Thymus (tissue), 11 donors: Measurements from ENCODE around the gene PPIH. TPM values are rescaled to one million over a fixed set of nuclear protein-coding genes. Genes with fewer than 3 reads are reported as not detected.
"Not testable (repeated sequence)": the region's sequence is repeated elsewhere in the genome, so short reads cannot be mapped to it uniquely, and the experiment has no call there.

Source experiments
- DNase-seq, 9 donors: peaks; one replicate each; pipeline ENCODE4 v3.0.0-alpha.2; 2013; ENCODE audit warnings: low spot score in 9 of 9, low read depth in 6 of 9, missing footprints in 1 of 9
- H3K27ac ChIP-seq, 2 donors: one replicate each; pipeline ENCODE4 v1.5.1; 2013; ENCODE audit warnings: control low read depth in 1 of 2, low read depth in 1 of 2, low read length in 1 of 2, mild to moderate bottlenecking in 1 of 2, moderate library complexity in 1 of 2
- H3K27me3 ChIP-seq, 2 donors: one replicate each; pipeline ENCODE4 v1.5.1; 2013; ENCODE audit warnings: low read length in 1 of 2; ENCODE audit not compliant: control insufficient read depth in 2 of 2, insufficient read depth in 1 of 2
- H3K36me3 ChIP-seq, 2 donors: one replicate each; pipeline ENCODE4 v1.5.1; 2013; ENCODE audit warnings: low read length in 1 of 2, mild to moderate bottlenecking in 1 of 2, moderate library complexity in 1 of 2; ENCODE audit not compliant: control insufficient read depth in 2 of 2, insufficient read depth in 2 of 2
- H3K4me1 ChIP-seq, 2 donors: one replicate each; pipeline ENCODE4 v1.5.1; 2013; ENCODE audit warnings: low read length in 2 of 2; ENCODE audit not compliant: control insufficient read depth in 2 of 2, insufficient read depth in 2 of 2
- H3K4me3 ChIP-seq, 2 donors: one replicate each; pipeline ENCODE4 v1.5.1; 2013; ENCODE audit warnings: low read length in 2 of 2, control low read depth in 1 of 2, mild to moderate bottlenecking in 1 of 2
- H3K9me3 ChIP-seq, 2 donors: one replicate each; pipeline ENCODE4 v1.5.1; 2013; ENCODE audit warnings: low read length in 1 of 2, mild to moderate bottlenecking in 1 of 2; ENCODE audit not compliant: control insufficient read depth in 2 of 2, insufficient read depth in 1 of 2
- WGBS: extraction: QIAGEN DNeasy Blood & Tissue Kit; methylation state at CpG from one replicate; pipeline ENCODE4 v1.1.7; 2013; 5-methylcytosine and 5-hydroxymethylcytosine counted together
- polyA plus RNA-seq: library from polyadenylated mRNA; stranded (reverse); fragments of 200-250 nt; gene quantifications from one replicate; pipeline ENCODE4 v1.2.3, GENCODE V29; 2013
- total RNA-seq: library from RNA; stranded (reverse); fragments of 120-200 nt; gene quantifications from one replicate; pipeline ENCODE4 v1.2.4, GENCODE V29; 2013
- donor health status: healthy.

Gene PPIH
- total and polyA plus RNA-seq, 2 donors, result 49.7 to 95.2 TPM

DNA sequence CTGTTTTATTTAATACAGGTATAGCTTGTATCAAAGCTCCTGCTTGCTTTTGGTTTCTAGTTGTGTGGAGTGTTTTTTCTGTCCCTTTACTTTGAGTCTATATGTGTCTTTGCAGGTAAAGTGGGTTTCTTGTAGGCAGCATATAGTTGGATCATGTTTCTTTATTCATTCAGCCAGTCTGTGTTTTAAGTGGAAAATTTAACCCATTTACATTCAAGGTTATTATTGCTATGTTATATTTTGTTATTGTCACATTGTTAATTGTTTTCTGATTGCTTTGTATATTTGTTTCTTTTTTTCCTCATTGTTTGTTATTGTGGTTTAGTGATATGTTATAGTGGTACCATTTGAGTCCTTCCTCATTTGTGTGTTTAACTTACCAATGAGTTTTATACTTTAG lies 55.1 kb downstream of the PPIH start:
- H3K4me1 ChIP-seq, result no peaks in the 10 kb centered on the region
- no peak overlapping the region for H3K4me3 ChIP-seq
- peaks cover 3 to 4% of the 10 kb centered on the region in 2 donors for H3K9me3 ChIP-seq
- H3K27me3 ChIP-seq, result no peaks in the 10 kb centered on the region
- peaks cover 16 to 27% of the 10 kb centered on the region in 2 donors for H3K36me3 ChIP-seq
- DNase-seq, result no peak
- H3K27ac ChIP-seq, result no peak overlapping the region

DNA sequence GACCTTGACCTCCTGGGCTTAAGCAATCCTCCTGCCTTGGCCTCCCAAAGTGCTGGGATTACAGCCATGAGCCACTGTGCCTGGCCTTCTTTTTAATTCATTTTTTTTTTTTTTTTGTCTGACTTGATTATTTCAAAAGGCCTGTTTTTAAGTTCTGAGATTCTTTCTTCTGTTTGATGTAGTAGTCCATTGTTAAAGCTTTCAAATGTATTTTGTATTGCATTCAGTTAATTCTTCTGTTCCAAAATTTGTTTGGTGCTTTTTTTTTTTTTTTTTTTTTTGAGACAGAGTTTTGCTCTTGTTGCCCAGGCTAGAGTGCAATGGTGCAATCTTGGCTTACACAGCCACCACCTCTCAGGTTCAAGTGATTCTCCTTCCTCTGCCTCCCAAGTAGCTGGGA lies 56.2 kb downstream of the PPIH start:
- not testable (repeated sequence) for H3K27me3 ChIP-seq, DNase-seq, H3K4me1 ChIP-seq, H3K27ac ChIP-seq, H3K4me3 ChIP-seq, H3K9me3 ChIP-seq
- H3K36me3 ChIP-seq, result peaks cover 15 to 23% of the 10 kb centered on the region in 2 donors

DNA sequence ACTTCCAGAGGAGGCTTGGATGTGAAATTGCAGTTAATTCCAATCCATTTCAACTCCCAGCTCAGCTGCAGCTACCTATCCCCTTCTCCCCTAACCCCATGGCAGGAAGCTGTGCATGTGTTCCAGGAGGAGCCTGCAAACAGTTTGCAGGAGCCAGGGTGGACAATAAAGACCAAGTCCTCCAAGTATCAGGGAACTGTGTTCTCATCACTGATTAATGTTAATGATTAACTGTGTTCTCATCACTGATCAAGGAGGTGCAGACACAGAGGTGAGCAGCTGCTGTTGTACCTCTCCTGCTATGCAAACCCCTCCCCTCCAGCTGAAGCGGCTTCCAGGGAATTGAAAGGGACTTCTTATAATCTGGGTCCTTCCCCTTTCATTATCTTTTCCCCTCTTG lies 62.6 kb downstream of the PPIH start:
- Histone ChIP-seq H3K9me3 (no peaks in the 10 kb centered on the region), H3K4me1 (no peaks in the 10 kb centered on the region), H3K27me3 (no peaks in the 10 kb centered on the region), H3K36me3 (peaks cover 4% of the 10 kb centered on the region in 2 donors), H3K4me3 (no peak overlapping the region), H3K27ac (no peak overlapping the region)
- no peak for DNase-seq
- 95% methylated on average over 1 of the region's 1 CpG for WGBS

DNA sequence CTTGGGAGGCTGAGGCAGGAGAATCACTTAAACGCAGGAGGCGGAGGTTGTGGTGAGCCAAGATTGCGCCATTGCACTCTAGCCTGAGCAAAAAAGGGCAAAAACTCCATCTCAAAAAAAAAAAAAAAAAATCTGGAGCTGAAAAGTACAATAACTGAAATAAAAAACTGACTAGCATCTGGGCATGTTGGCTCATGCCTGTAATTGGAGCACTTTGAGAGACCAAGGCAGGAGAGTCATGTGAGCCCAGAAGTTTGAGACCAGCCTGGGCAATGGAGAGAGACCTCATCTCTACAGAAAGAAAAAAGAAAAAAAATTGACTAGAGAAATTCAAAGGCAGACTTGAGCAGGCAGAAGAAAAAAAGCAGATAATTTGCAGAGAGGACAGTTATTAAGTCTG lies 63.7 kb downstream of the PPIH start:
- WGBS, result 98% methylated on average over 3 of the region's 3 CpGs
- H3K36me3 ChIP-seq, result peaks cover 0 to 3% of the 10 kb centered on the region in 2 donors
- DNase-seq, result no peak
- no peak overlapping the region for H3K4me3 ChIP-seq
- H3K9me3 ChIP-seq, result no peaks in the 10 kb centered on the region
- no peaks in the 10 kb centered on the region for H3K4me1 ChIP-seq
- no peaks in the 10 kb centered on the region for H3K27me3 ChIP-seq
- no peak overlapping the region for H3K27ac ChIP-seq

GRCh38 chr1:42722403-42722802 lies 64.2 kb downstream of the PPIH start:
- not testable (repeated sequence) for H3K9me3 ChIP-seq, H3K4me1 ChIP-seq, H3K27me3 ChIP-seq, H3K27ac ChIP-seq, H3K4me3 ChIP-seq, DNase-seq, H3K36me3 ChIP-seq
- over 99% methylated on average over 2 of the region's 2 CpGs for WGBS

DNA sequence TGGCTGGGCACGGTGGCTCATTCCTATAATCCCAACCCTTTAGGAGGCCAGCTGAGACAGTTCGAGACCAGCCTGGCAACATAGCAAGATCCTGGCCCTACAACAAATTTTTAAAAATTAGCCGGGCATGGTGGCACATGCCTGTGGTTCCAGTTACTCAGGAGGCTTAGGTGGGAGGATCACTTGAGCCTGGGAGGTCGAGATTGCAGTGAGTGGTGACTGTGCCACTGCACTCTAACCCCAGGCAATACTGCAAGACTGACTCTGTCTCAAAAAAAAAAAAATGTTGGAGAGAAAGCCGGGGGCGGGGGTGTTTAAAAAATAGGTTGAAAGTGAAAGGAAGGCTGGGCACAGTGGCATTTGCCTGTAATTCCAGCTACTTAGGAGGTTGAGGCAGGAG lies 65.3 kb downstream of the PPIH start:
- Histone ChIP-seq H3K9me3 (no peaks in the 10 kb centered on the region), H3K36me3 (no peaks in the 10 kb centered on the region), H3K4me3 (no peak overlapping the region), H3K27me3 (no peaks in the 10 kb centered on the region), H3K4me1 (no peaks in the 10 kb centered on the region), H3K27ac (no peak overlapping the region)
- WGBS, result 91% methylated on average over 6 of the region's 6 CpGs
- no peak for DNase-seq

DNA sequence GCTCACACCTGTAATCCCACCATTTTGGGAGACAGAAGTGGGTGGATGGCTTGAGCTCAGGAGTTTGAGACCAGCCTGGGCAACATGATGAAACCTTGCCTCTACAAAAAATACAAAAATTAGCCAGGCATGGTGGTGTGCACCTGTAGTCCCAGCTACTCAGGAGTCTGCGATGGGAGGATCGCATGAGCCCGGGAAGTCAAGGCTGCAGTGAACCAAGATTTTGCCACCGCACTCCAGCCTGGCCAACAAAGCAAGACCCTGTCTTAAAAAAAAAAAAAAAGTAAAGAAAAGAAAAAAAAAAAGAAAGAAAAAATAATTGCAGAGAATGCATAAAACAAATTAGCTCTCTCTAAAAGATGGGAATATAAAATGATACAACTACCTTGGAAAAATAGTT lies 67.6 kb downstream of the PPIH start:
- not testable (repeated sequence) for H3K27ac ChIP-seq, H3K4me1 ChIP-seq, DNase-seq, H3K36me3 ChIP-seq, H3K4me3 ChIP-seq, H3K9me3 ChIP-seq, H3K27me3 ChIP-seq
- WGBS, result 99% methylated on average over 4 of the region's 4 CpGs

Other genes with a start within 250 kb of the PPIH start
- 1.4 TPM for gene ZMYND12, start 202.4 kb upstream of the PPIH start, total RNA-seq
- gene ZMYND12, start 202.4 kb upstream of the PPIH start, polyA plus RNA-seq, result 3.2 TPM
- gene PPCS, start 201.9 kb upstream of the PPIH start, total RNA-seq, result 49.8 TPM
- 125 TPM for gene PPCS, start 201.9 kb upstream of the PPIH start, polyA plus RNA-seq
- 1.9 TPM for gene CCDC30, start 195.1 kb upstream of the PPIH start, total RNA-seq
- gene CCDC30, start 195.1 kb upstream of the PPIH start, polyA plus RNA-seq, result 1.6 TPM
- gene YBX1, start 24.0 kb downstream of the PPIH start, total RNA-seq, result 564 TPM
- 497 TPM for gene YBX1, start 24.0 kb downstream of the PPIH start, polyA plus RNA-seq
- gene CLDN19, start 81.8 kb downstream of the PPIH start, total RNA-seq, result 2.2 TPM
- gene CLDN19, start 81.8 kb downstream of the PPIH start, polyA plus RNA-seq, result 0.62 TPM
- gene P3H1, start 108.6 kb downstream of the PPIH start, total RNA-seq, result 27.3 TPM
- gene P3H1, start 108.6 kb downstream of the PPIH start, polyA plus RNA-seq, result 68.1 TPM
- gene C1orf50, start 108.8 kb downstream of the PPIH start, total RNA-seq, result 4.0 TPM
- 4.0 TPM for gene C1orf50, start 108.8 kb downstream of the PPIH start, polyA plus RNA-seq
- gene TMEM269, start 126.6 kb downstream of the PPIH start, total RNA-seq, result 0.05 TPM
- gene TMEM269, start 126.6 kb downstream of the PPIH start, polyA plus RNA-seq, result 0.32 TPM
- gene ERMAP, start 158.7 kb downstream of the PPIH start, total RNA-seq, result 5.7 TPM
- 5.0 TPM for gene ERMAP, start 158.7 kb downstream of the PPIH start, polyA plus RNA-seq
- 65.9 TPM for gene SVBP, start 159.0 kb downstream of the PPIH start, total RNA-seq
- gene SVBP, start 159.0 kb downstream of the PPIH start, polyA plus RNA-seq, result 65.1 TPM
- 12.5 TPM for gene ZNF691, start 188.2 kb downstream of the PPIH start, total RNA-seq
- gene ZNF691, start 188.2 kb downstream of the PPIH start, polyA plus RNA-seq, result 18.7 TPM